Activated naive CD4-positive, alpha-beta T cell treated with anti-CD3 and anti-CD28 coated beads for 36 hours (primary cell): ENCODE results near the gene KRT83. TPM values are rescaled to one million over a fixed set of nuclear protein-coding genes. Genes with fewer than 3 reads are reported as not detected.
"Not testable (repeated sequence)": the region's sequence is repeated elsewhere in the genome, so short reads cannot be mapped to it uniquely, and the experiment has no call there.

Experiments used
- CTCF ChIA-PET: fragments of 350-600 bp; sonication (Branson Sonifier 250); formaldehyde crosslinking; loops from one replicate; lab custom pipeline; 2021; ENCODE audit warnings: antibody characterized with exemption; lab: Charles Lee
- DNase-seq: peaks from one replicate; pipeline ENCODE4 v3.0.0-alpha.2; 2020
- H3K27ac Mint-ChIP-seq: one replicate; pipeline ENCODE4 v1.8.0; 2021; ENCODE audit warnings: mild to moderate bottlenecking, mixed read lengths
- H3K27me3 Mint-ChIP-seq: one replicate; pipeline ENCODE4 v1.8.0; 2021; ENCODE audit warnings: low read depth, mixed read lengths
- H3K36me3 Mint-ChIP-seq: one replicate; pipeline ENCODE4 v1.8.0; 2021; ENCODE audit warnings: low read depth, mixed read lengths
- H3K4me1 Mint-ChIP-seq: one replicate; pipeline ENCODE4 v1.8.0; 2021; ENCODE audit warnings: low read depth, mixed read lengths
- H3K4me3 Mint-ChIP-seq: one replicate; pipeline ENCODE4 v1.8.0; 2021; ENCODE audit warnings: mild to moderate bottlenecking, moderate library complexity, mixed read lengths
- H3K9me3 Mint-ChIP-seq: one replicate; pipeline ENCODE4 v1.8.0; 2021; ENCODE audit warnings: mixed read lengths
- intact Hi-C: fragments of 100-400 bp; cut with micrococcal nuclease; formaldehyde crosslinking; loops from one replicate; pipeline ENCODE4 v1.15.1; 2023
- total RNA-seq, 2 experiments: library from RNA; stranded (reverse); gene quantifications; one replicate each; pipeline ENCODE4 v1.2.3, GENCODE V29; 2021

The KRT83 gene
- total RNA-seq, 2 experiments from 2014 or later, result not detected

GRCh38 chr12:52313926-52314325, 7.3 kb downstream of the KRT83 start:
- Mint-ChIP-seq H3K9me3 (no peaks in the 10 kb centered on the region), H3K27ac (no peak overlapping the region), H3K27me3 (peaks cover 14% of the 10 kb centered on the region), H3K4me3 (no peak overlapping the region), H3K36me3 (no peaks in the 10 kb centered on the region), H3K4me1 (peaks cover under 1% of the 10 kb centered on the region)
- CTCF ChIA-PET, result no interaction called here
- intact Hi-C loops, result no loop called here
- DNase-seq, result no peak

GRCh38 chr12:52313461-52313860, 7.7 kb downstream of the KRT83 start:
- peaks cover 4% of the 10 kb centered on the region for H3K4me1 Mint-ChIP-seq
- CTCF ChIA-PET, result interaction anchor here (1.1 kb wide), 1 partner anchor 13 kb away, joined by 6 read pairs; no protein-coding TSS in a partner anchor

GRCh38 chr12:52312086-52312485, 9.1 kb downstream of the KRT83 start:
- H3K27me3 Mint-ChIP-seq, result peaks cover 29% of the 10 kb centered on the region
- CTCF ChIA-PET, result interaction anchor here (0.8 to 4.0 kb wide), 7 partner anchors 9 to 572 kb away, joined by 3 to 37 read pairs (median 3); partner anchors contain the start of gene KRT83
- intact Hi-C loops, result no loop called here
- peaks cover 6% of the 10 kb centered on the region for H3K4me1 Mint-ChIP-seq
- no peaks in the 10 kb centered on the region for H3K9me3 Mint-ChIP-seq
- H3K4me3 Mint-ChIP-seq, result no peak overlapping the region
- H3K27ac Mint-ChIP-seq, result no peak overlapping the region
- DNase-seq, result no peak
- no peaks in the 10 kb centered on the region for H3K36me3 Mint-ChIP-seq

More at GRCh38 chr12:52313461-52313860, 7.7 kb downstream of the KRT83 start:
- H3K36me3 Mint-ChIP-seq, result no peaks in the 10 kb centered on the region
- DNase-seq, result no peak
- no peak overlapping the region for H3K27ac Mint-ChIP-seq
- H3K9me3 Mint-ChIP-seq, result no peaks in the 10 kb centered on the region
- intact Hi-C loops, result no loop called here
- no peak overlapping the region for H3K4me3 Mint-ChIP-seq
- H3K27me3 Mint-ChIP-seq, result peaks cover 17% of the 10 kb centered on the region

- CTCF ChIA-PET, result interaction anchor here (0.6 to 4.0 kb wide), 8 partner anchors 8 to 600 kb away, joined by 3 to 37 read pairs (median 4); partner anchors contain the start of gene KRT83
- H3K27ac Mint-ChIP-seq, result no peak overlapping the region
- no peak overlapping the region for H3K4me3 Mint-ChIP-seq
- H3K4me1 Mint-ChIP-seq, result peaks cover 6% of the 10 kb centered on the region
- no peak for DNase-seq
- H3K9me3 Mint-ChIP-seq, result no peaks in the 10 kb centered on the region
- no peaks in the 10 kb centered on the region for H3K36me3 Mint-ChIP-seq
- peaks cover 37% of the 10 kb centered on the region for H3K27me3 Mint-ChIP-seq
- intact Hi-C loops, result no loop called here
These were observed 9.9 kb downstream of the KRT83 start for GRCh38 chr12:52311285-52311648.

GRCh38 chr12:52310622-52311284, 10.4 kb downstream of the KRT83 start:
- no peak for DNase-seq
- no peaks in the 10 kb centered on the region for H3K36me3 Mint-ChIP-seq
- H3K27me3 Mint-ChIP-seq, result peaks cover 37% of the 10 kb centered on the region
- no peak overlapping the region for H3K4me3 Mint-ChIP-seq
- H3K27ac Mint-ChIP-seq, result no peak overlapping the region
- CTCF ChIA-PET, result interaction anchor here (1.0 to 4.0 kb wide), 8 partner anchors 8 to 573 kb away, joined by 3 to 37 read pairs (median 3); partner anchors contain the start of gene KRT83
- H3K9me3 Mint-ChIP-seq, result no peaks in the 10 kb centered on the region
- intact Hi-C loops, result no loop called here
- peaks cover 6% of the 10 kb centered on the region for H3K4me1 Mint-ChIP-seq

- peaks cover 37% of the 10 kb centered on the region for H3K27me3 Mint-ChIP-seq
- intact Hi-C loops, result no loop called here
- H3K4me3 Mint-ChIP-seq, result peak overlapping the region; percentile 44
These were observed 12.3 kb downstream of the KRT83 start for GRCh38 chr12:52308806-52309425.

GRCh38 chr12:52307836-52308805, 13.1 kb downstream of the KRT83 start:
- H3K4me1 Mint-ChIP-seq, result peaks cover 14% of the 10 kb centered on the region
- intact Hi-C loops, result no loop called here
- no peaks in the 10 kb centered on the region for H3K9me3 Mint-ChIP-seq
- peak; percentile 59 for DNase-seq
- H3K27me3 Mint-ChIP-seq, result peaks cover 37% of the 10 kb centered on the region
- CTCF ChIA-PET, result interaction anchor here (0.8 to 4.0 kb wide), 7 partner anchors 11 to 276 kb away, joined by 3 to 37 read pairs (median 3); partner anchors contain the start of gene KRT85
- H3K36me3 Mint-ChIP-seq, result no peaks in the 10 kb centered on the region
- peak overlapping the region; percentile 44 for H3K4me3 Mint-ChIP-seq
- no peak overlapping the region for H3K27ac Mint-ChIP-seq

More at GRCh38 chr12:52308806-52309425, 12.3 kb downstream of the KRT83 start:
- H3K27ac Mint-ChIP-seq, result no peak overlapping the region
- CTCF ChIA-PET, result interaction anchor here (0.8 to 4.0 kb wide), 7 partner anchors 12 to 275 kb away, joined by 3 to 37 read pairs (median 3); partner anchors contain the start of gene KRT85
- no peaks in the 10 kb centered on the region for H3K9me3 Mint-ChIP-seq
- no peak for DNase-seq
- H3K36me3 Mint-ChIP-seq, result no peaks in the 10 kb centered on the region
- H3K4me1 Mint-ChIP-seq, result peaks cover 14% of the 10 kb centered on the region

- Mint-ChIP-seq H3K27me3 (peaks cover 37% of the 10 kb centered on the region), H3K4me1 (peaks cover 14% of the 10 kb centered on the region), H3K36me3 (no peaks in the 10 kb centered on the region), H3K27ac (no peak overlapping the region), H3K9me3 (no peaks in the 10 kb centered on the region), H3K4me3 (no peak overlapping the region)
- intact Hi-C loops, result no loop called here
- CTCF ChIA-PET, result interaction anchor here (0.9 to 2.0 kb wide), 7 partner anchors 11 to 149 kb away, joined by 3 to 10 read pairs (median 3); no protein-coding TSS in a partner anchor
- DNase-seq, result no peak
These were observed 14.5 kb downstream of the KRT83 start for GRCh38 chr12:52306731-52307130.

- CTCF ChIA-PET, result interaction anchor here (0.9 to 2.0 kb wide), 5 partner anchors 12 to 148 kb away, joined by 3 to 10 read pairs (median 3); no protein-coding TSS in a partner anchor
- intact Hi-C loops, result no loop called here
- no peaks in the 10 kb centered on the region for H3K36me3 Mint-ChIP-seq
- H3K4me3 Mint-ChIP-seq, result no peak overlapping the region
- H3K27ac Mint-ChIP-seq, result no peak overlapping the region
- H3K27me3 Mint-ChIP-seq, result peaks cover 35% of the 10 kb centered on the region
- H3K9me3 Mint-ChIP-seq, result no peaks in the 10 kb centered on the region
- DNase-seq, result no peak
- peaks cover 14% of the 10 kb centered on the region for H3K4me1 Mint-ChIP-seq
These were observed 15.1 kb downstream of the KRT83 start for GRCh38 chr12:52305921-52306705.

GRCh38 chr12:52304941-52305411, 16.2 kb downstream of the KRT83 start:
- CTCF ChIA-PET, result interaction anchor here (2.0 kb wide), 1 partner anchor 22 kb away, joined by 10 read pairs; no protein-coding TSS in a partner anchor
- peak; percentile 24 for DNase-seq
- H3K36me3 Mint-ChIP-seq, intact Hi-C loops, H3K9me3 Mint-ChIP-seq, H3K27ac Mint-ChIP-seq, H3K4me3 Mint-ChIP-seq: not testable (repeated sequence)
- peaks cover 33% of the 10 kb centered on the region for H3K27me3 Mint-ChIP-seq
- H3K4me1 Mint-ChIP-seq, result peaks cover 14% of the 10 kb centered on the region
